ENCODE data around the gene SFT2D1.
"Not testable (repeated sequence)": the region's sequence is repeated elsewhere in the genome, so short reads cannot be mapped to it uniquely, and the experiment has no call there.

Gene SFT2D1

GRCh38 chr6:166353507-166353906, 11.2 kb upstream of the SFT2D1 start:
- H3K4me3 ChIP-seq (replicated peaks; ENCODE audit: low read depth, low read length), result no peak overlapping the region
- no peak for DNase-seq (ENCODE audit: extremely low read depth, low read depth)

GRCh38 chr6:166352923-166353322, 10.6 kb upstream of the SFT2D1 start:
- TF ChIP-seq CTCF (IDR thresholded peaks at IDR 0.05; ENCODE audit: low read depth, low read length, missing control alignments), result no peak
- DNase-seq (ENCODE audit: extremely low read depth, low read depth), result no peak
- no peak overlapping the region for H3K4me3 ChIP-seq (replicated peaks; ENCODE audit: low read depth, low read length)

More at GRCh38 chr6:166353507-166353906, 11.2 kb upstream of the SFT2D1 start:
- TF ChIP-seq CTCF (IDR thresholded peaks at IDR 0.05; ENCODE audit: low read depth, low read length, missing control alignments), result no peak

GRCh38 chr6:166351715-166352285, 9.5 kb upstream of the SFT2D1 start:
- no peak for TF ChIP-seq CTCF (IDR thresholded peaks at IDR 0.05; ENCODE audit: low read depth, low read length, missing control alignments)
- no peak overlapping the region for H3K4me3 ChIP-seq (replicated peaks; ENCODE audit: low read depth, low read length)
- no peak for DNase-seq (ENCODE audit: extremely low read depth, low read depth)

GRCh38 chr6:166348305-166348949, 6.1 kb upstream of the SFT2D1 start:
- no peak for TF ChIP-seq CTCF (IDR thresholded peaks at IDR 0.05; ENCODE audit: low read depth, low read length, missing control alignments)
- no peak for DNase-seq (ENCODE audit: extremely low read depth, low read depth)

GRCh38 chr6:166346965-166347364, 4.6 kb upstream of the SFT2D1 start:
- no peak for DNase-seq (ENCODE audit: extremely low read depth, low read depth)
- no peak for TF ChIP-seq CTCF (IDR thresholded peaks at IDR 0.05; ENCODE audit: low read depth, low read length, missing control alignments)
- H3K4me3 ChIP-seq (replicated peaks; ENCODE audit: low read depth, low read length), result no peak overlapping the region

More at GRCh38 chr6:166348305-166348949, 6.1 kb upstream of the SFT2D1 start:
- no peak overlapping the region for H3K4me3 ChIP-seq (replicated peaks; ENCODE audit: low read depth, low read length)

GRCh38 chr6:166346449-166346848, 4.1 kb upstream of the SFT2D1 start:
- H3K4me3 ChIP-seq (replicated peaks; ENCODE audit: low read depth, low read length), result no peak overlapping the region
- TF ChIP-seq CTCF (IDR thresholded peaks at IDR 0.05; ENCODE audit: low read depth, low read length, missing control alignments), result no peak
- no peak for DNase-seq (ENCODE audit: extremely low read depth, low read depth)

- H3K4me3 ChIP-seq (replicated peaks; ENCODE audit: low read depth, low read length); DNase-seq (ENCODE audit: extremely low read depth, low read depth): not testable (repeated sequence)
Observed at GRCh38 chr6:166345672-166346071, 3.3 kb upstream of the SFT2D1 start.

GRCh38 chr6:166344921-166345320, 2.6 kb upstream of the SFT2D1 start:
- DNase-seq (ENCODE audit: extremely low read depth, low read depth); H3K4me3 ChIP-seq (replicated peaks; ENCODE audit: low read depth, low read length): not testable (repeated sequence)

Measured in HFF-Myc (cell line).